Activated CD4-positive, alpha-beta memory T cell treated with anti-CD3 and anti-CD28 coated beads for 36 hours (primary cell): Measurements from ENCODE around the gene GRAMD1A. TPM values are rescaled to one million over a fixed set of nuclear protein-coding genes. Genes with fewer than 3 reads are reported as not detected.
"Not testable (repeated sequence)": the region's sequence is repeated elsewhere in the genome, so short reads cannot be mapped to it uniquely, and the experiment has no call there.

ENCODE experiments used
- CTCF ChIA-PET: fragments of 350-600 bp; sonication (Branson Sonifier 250); formaldehyde crosslinking; loops from one replicate; lab custom pipeline; 2021; ENCODE audit warnings: antibody characterized with exemption, inconsistent platforms; lab: Charles Lee
- POLR2A ChIA-PET: fragments of 350-600 bp; sonication (Branson Sonifier 250); formaldehyde crosslinking; loops from one replicate; lab custom pipeline; 2021; ENCODE audit warnings: antibody characterized with exemption; lab: Charles Lee
- DNase-seq: peaks from one replicate; pipeline ENCODE4 v3.0.0-alpha.2; 2020
- H3K27ac Mint-ChIP-seq: one replicate; pipeline ENCODE4 v1.8.0; 2021; ENCODE audit warnings: mixed read lengths
- H3K27me3 Mint-ChIP-seq: one replicate; pipeline ENCODE4 v1.8.0; 2021; ENCODE audit warnings: mixed read lengths
- H3K36me3 Mint-ChIP-seq: one replicate; pipeline ENCODE4 v1.8.0; 2021; ENCODE audit warnings: mixed read lengths
- H3K4me1 Mint-ChIP-seq: one replicate; pipeline ENCODE4 v1.8.0; 2021; ENCODE audit warnings: low read depth, mixed read lengths
- H3K4me3 Mint-ChIP-seq: one replicate; pipeline ENCODE4 v1.8.0; 2021; ENCODE audit warnings: mild to moderate bottlenecking, mixed read lengths
- H3K9me3 Mint-ChIP-seq: one replicate; pipeline ENCODE4 v1.8.0; 2021; ENCODE audit warnings: mixed read lengths
- intact Hi-C: fragments of 100-400 bp; cut with micrococcal nuclease; formaldehyde crosslinking; loops from one replicate; pipeline ENCODE4 v1.15.1; 2023
- total RNA-seq, 2 experiments: library from RNA; stranded (reverse); gene quantifications; one replicate each; pipeline ENCODE4 v1.2.3, GENCODE V29; 2021

Gene GRAMD1A
- total RNA-seq, 2 experiments from 2014 or later, result 204 to 223 TPM

DNA sequence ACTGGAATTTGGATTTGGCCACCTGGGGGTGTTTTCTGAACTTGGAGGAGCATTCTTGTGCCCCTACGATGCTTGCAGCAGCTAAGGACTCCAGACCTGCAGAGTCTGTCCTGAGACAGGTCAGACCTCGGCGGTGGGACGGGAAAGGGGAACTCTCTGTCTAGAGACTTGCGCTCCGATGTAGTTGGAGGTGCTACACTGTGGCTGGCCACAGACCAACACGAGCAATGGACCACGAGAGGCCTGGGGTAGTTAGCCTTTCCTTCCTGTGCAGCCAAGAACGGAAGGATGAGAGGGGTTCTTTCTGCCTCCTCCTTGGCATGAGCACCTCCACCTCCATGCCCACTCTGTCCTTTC lies 5.9 kb upstream of the GRAMD1A start:
- peaks cover 70% of the 10 kb centered on the region for H3K4me1 Mint-ChIP-seq
- H3K4me3 Mint-ChIP-seq, result no peak overlapping the region
- intact Hi-C loops, result loop anchor here (10.0 kb wide), 1 partner anchor 221 kb away; no protein-coding TSS in a partner anchor
- no peak for DNase-seq
- no peak overlapping the region for H3K27ac Mint-ChIP-seq
- POLR2A ChIA-PET, result no interaction called here
- H3K27me3 Mint-ChIP-seq, result no peaks in the 10 kb centered on the region
- H3K9me3 Mint-ChIP-seq, result peaks cover 3% of the 10 kb centered on the region
- H3K36me3 Mint-ChIP-seq, result peaks cover 9% of the 10 kb centered on the region
- CTCF ChIA-PET, result no interaction called here

DNA sequence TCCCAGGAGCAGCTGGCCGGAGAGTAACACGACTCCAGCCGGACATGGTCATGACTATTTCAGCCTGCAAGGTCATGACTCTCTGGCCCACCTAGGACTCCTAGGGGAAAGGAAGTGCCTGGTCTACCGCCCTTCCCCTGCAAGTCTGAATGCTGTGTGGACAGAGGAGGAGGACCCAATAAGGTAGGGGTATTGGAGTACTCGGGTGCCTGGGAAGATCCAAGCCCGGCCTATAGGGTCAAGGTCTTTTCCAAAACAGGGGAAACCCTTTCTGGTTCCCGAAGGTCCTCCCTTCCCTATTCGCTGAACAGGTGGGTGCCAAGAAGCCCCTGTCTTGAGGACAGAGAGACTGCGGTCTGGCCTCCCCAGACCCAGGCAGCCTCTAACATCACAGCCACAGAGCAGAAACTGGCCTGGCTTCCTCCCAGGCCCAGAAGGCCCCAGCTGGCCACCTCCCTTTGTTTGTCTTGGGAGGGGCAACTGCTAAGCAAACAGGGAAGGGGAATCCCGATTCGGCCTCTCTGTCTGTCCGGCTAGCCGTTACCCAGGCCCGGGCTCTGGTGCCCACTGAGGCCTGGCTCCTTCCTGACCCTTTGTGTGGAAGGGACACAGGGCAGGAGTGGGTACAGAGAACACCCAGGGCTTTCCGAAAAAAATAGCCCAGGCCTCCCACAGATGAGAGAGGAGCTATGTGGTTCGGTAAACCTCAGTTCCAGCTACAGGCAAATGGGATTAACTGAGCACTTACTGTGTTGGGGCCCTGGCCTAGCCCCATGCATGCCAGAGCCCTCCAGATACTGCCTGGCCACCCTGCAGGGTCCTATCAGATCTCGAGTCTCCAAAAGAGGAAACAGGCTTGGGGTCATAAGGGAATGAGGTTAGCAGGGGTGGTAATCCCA lies 5.2 kb upstream of the GRAMD1A start:
- POLR2A ChIA-PET, result no interaction called here
- H3K4me1 Mint-ChIP-seq, result peaks cover 66% of the 10 kb centered on the region
- no peaks in the 10 kb centered on the region for H3K27me3 Mint-ChIP-seq
- CTCF ChIA-PET, result interaction anchor here (1.2 kb wide), 1 partner anchor 18 kb away, joined by 6 read pairs; no protein-coding TSS in a partner anchor
- H3K4me3 Mint-ChIP-seq, result no peak overlapping the region
- no peak for DNase-seq
- intact Hi-C loops, result loop anchor here (10.0 kb wide), 1 partner anchor 220 kb away; no protein-coding TSS in a partner anchor
- H3K9me3 Mint-ChIP-seq, result peaks cover 3% of the 10 kb centered on the region
- peaks cover 9% of the 10 kb centered on the region for H3K36me3 Mint-ChIP-seq
- H3K27ac Mint-ChIP-seq, result no peak overlapping the region

DNA sequence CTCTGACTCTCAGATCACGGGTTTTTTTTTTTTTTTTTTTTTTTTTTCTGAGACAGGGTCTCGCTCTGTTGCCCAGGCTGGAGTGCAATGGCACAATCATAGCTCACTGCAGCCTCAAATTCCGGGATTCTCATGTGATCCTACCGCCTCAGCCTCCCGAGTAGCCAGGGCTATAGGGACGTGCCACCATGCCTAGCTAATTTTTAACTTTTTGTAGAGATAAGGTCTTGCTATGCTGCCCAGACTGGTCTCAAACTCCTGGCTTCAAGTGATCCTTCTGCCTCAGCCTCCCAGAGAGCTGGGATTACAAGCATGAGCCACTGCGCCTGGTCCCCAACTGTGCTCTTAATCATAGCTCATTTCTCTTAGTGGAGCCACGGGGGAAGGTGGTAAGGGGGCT lies 4.6 kb upstream of the GRAMD1A start:
- H3K27me3 Mint-ChIP-seq, result no peaks in the 10 kb centered on the region
- DNase-seq, result no peak
- ChIA-PET POLR2A (no interaction called here), CTCF (interaction anchor here (0.8 to 1.2 kb wide), 2 partner anchors 17 to 23 kb away, joined by 4 to 6 read pairs; no protein-coding TSS in a partner anchor)
- peaks cover 9% of the 10 kb centered on the region for H3K36me3 Mint-ChIP-seq
- no peak overlapping the region for H3K4me3 Mint-ChIP-seq
- no peak overlapping the region for H3K27ac Mint-ChIP-seq
- intact Hi-C loops, result loop anchor here (10.0 kb wide), 1 partner anchor 219 kb away; no protein-coding TSS in a partner anchor
- H3K9me3 Mint-ChIP-seq, result peaks cover 3% of the 10 kb centered on the region
- peaks cover 59% of the 10 kb centered on the region for H3K4me1 Mint-ChIP-seq

DNA sequence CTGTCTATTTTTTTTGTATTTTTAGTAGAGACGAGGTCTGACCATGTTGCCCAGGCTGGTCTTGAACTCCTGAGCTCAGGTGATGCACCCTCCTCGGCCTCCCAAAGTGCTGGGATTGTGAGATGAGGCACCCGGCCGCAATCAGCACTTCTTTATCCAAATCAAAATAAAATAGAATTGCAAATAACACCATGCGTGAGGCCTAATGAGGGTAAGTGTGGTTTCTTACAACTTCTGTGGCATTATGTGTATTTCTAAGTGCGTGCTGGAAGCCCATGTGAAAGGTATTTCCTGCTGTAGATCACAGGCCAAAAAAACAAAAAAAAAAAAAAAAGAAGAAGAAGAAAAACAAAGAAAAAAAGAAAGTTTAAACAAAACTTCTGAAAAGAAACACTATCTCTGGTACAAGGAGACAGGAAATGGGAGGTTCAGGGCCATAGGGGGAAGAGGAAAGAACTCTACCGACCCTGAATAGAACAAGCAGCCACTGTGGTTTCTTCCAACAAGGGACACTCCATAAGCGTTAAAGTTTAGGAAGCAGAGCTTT lies 3.0 kb upstream of the GRAMD1A start:
- POLR2A ChIA-PET, result interaction anchor here (5.4 kb wide), 1 partner anchor 7 kb away, joined by 65 read pairs; no protein-coding TSS in a partner anchor
- intact Hi-C loops, result loop anchor here (10.0 kb wide), 1 partner anchor 218 kb away; no protein-coding TSS in a partner anchor
- DNase-seq, result no peak
- no peaks in the 10 kb centered on the region for H3K27me3 Mint-ChIP-seq
- peaks cover 49% of the 10 kb centered on the region for H3K4me1 Mint-ChIP-seq
- H3K27ac Mint-ChIP-seq, result peak overlapping the region; percentile 92
- peak overlapping the region; percentile 60 for H3K4me3 Mint-ChIP-seq
- CTCF ChIA-PET, result no interaction called here
- no peaks in the 10 kb centered on the region for H3K9me3 Mint-ChIP-seq
- H3K36me3 Mint-ChIP-seq, result peaks cover 23% of the 10 kb centered on the region

DNA sequence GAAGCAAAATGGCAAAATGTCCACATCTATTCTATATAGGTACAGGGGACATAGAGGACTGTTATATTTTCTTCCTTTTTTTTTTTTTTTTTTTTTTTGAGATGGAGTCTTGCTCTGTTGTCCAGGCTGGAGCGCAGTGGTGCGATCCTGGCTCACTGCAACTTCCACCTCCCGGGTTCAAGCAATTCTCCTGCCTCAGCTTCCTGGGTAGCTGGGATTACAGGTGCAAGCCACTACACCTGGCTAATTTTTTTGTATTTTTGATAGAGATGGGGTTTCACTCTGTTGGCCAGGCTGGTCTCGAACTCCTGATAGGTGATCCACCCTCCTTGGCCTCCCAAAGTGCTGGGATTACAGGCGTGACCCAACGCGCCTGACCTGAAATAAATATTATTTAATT lies 1.9 kb upstream of the GRAMD1A start:
- peaks cover 34% of the 10 kb centered on the region for H3K36me3 Mint-ChIP-seq
- intact Hi-C loops, result loop anchor here (10.0 kb wide), 1 partner anchor 217 kb away; no protein-coding TSS in a partner anchor
- ChIA-PET POLR2A (interaction anchor here (3.6 to 5.4 kb wide), 2 partner anchors 8 to 13 kb away, joined by 17 to 65 read pairs; no protein-coding TSS in a partner anchor), CTCF (interaction anchor here (0.6 to 5.9 kb wide), 3 partner anchors 15 to 26 kb away, joined by 3 to 37 read pairs (median 4); no protein-coding TSS in a partner anchor)
- peaks cover 55% of the 10 kb centered on the region for H3K4me1 Mint-ChIP-seq
- not testable (repeated sequence) for DNase-seq, H3K27me3 Mint-ChIP-seq, H3K9me3 Mint-ChIP-seq
- peak overlapping the region; percentile 60 for H3K4me3 Mint-ChIP-seq
- H3K27ac Mint-ChIP-seq, result peak overlapping the region; percentile 97

DNA sequence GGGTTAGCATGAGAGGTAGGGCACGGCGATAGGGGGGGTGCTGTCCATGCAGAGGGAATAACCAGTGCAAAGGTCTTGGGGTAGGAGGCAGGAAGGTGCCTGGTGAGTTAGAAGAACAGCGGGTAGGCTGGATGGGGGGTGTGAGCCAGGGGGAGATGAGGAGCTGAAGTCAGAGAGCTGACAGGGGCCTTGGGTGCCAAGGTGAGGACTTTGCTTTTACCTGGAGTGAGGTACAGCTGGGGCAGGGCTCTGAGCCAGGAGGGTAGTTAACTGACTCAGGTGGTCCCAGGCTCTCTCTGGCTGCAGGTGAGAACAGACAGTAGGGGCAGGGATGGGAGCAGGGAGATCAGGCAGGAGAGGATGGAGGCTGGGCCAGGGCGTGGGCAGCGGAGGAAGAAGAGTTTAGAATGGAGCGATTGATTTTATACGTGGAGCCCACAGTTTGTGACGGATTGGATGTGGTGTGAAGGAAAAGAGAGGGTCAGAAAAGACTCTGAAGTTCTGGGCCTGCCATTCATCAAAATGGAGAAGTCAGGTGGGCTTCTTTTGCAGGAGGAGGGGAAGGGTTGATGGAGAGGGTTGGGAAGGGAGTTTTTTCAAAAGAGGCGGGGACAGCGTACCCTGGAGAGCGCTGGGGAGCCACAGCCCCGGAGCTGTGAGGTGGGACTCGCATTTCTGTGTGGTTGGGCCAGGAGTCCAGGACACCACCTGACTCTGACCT lies 1.2 kb upstream of the GRAMD1A start:
- no peaks in the 10 kb centered on the region for H3K27me3 Mint-ChIP-seq
- H3K9me3 Mint-ChIP-seq, result no peaks in the 10 kb centered on the region
- ChIA-PET POLR2A (interaction anchor here (3.2 to 5.4 kb wide), 3 partner anchors 9 to 14 kb away, joined by 17 to 65 read pairs (median 51); no protein-coding TSS in a partner anchor), CTCF (interaction anchor here (0.6 to 5.9 kb wide), 5 partner anchors 8 to 26 kb away, joined by 3 to 37 read pairs (median 5); no protein-coding TSS in a partner anchor)
- DNase-seq, result peak; percentile 36
- H3K27ac Mint-ChIP-seq, result peak overlapping the region; percentile 97
- peaks cover 60% of the 10 kb centered on the region for H3K4me1 Mint-ChIP-seq
- intact Hi-C loops, result loop anchor here (10.0 kb wide), 1 partner anchor 216 kb away; no protein-coding TSS in a partner anchor
- H3K4me3 Mint-ChIP-seq, result peak overlapping the region; percentile 100
- H3K36me3 Mint-ChIP-seq, result peaks cover 39% of the 10 kb centered on the region

DNA sequence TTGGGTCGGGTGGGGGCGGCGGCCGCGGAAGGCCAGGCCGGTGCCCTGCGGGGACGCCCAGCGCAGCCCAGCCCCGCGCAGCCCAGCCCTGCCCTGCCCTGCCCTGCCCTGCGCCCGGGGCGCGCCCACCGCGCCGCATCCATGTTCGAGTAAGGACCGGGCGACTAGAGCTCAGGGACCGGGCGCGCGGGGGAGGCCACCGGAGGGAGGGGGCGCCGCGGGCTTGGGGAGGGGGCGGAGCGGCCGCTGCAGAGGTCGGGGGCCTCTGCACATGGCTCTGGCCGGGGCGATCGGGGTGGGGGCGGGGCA lies 169 bp downstream of the GRAMD1A start:
- ChIA-PET CTCF (interaction anchor here (1.1 to 5.9 kb wide), 4 partner anchors 11 to 37 kb away, joined by 3 to 37 read pairs (median 14); no protein-coding TSS in a partner anchor), POLR2A (interaction anchor here (1.0 to 5.4 kb wide), 6 partner anchors 10 to 33 kb away, joined by 3 to 65 read pairs (median 11); no protein-coding TSS in a partner anchor)
- Mint-ChIP-seq H3K27me3 (no peaks in the 10 kb centered on the region), H3K4me3 (peak overlapping the region; percentile 100), H3K4me1 (peaks cover 68% of the 10 kb centered on the region), H3K36me3 (peaks cover 47% of the 10 kb centered on the region), H3K9me3 (no peaks in the 10 kb centered on the region), H3K27ac (no peak overlapping the region)
- no peak for DNase-seq
- intact Hi-C loops, result loop anchor here (5.0 kb wide), 1 partner anchor 268 kb away; the partner anchor contains the start of gene ZNF181

DNA sequence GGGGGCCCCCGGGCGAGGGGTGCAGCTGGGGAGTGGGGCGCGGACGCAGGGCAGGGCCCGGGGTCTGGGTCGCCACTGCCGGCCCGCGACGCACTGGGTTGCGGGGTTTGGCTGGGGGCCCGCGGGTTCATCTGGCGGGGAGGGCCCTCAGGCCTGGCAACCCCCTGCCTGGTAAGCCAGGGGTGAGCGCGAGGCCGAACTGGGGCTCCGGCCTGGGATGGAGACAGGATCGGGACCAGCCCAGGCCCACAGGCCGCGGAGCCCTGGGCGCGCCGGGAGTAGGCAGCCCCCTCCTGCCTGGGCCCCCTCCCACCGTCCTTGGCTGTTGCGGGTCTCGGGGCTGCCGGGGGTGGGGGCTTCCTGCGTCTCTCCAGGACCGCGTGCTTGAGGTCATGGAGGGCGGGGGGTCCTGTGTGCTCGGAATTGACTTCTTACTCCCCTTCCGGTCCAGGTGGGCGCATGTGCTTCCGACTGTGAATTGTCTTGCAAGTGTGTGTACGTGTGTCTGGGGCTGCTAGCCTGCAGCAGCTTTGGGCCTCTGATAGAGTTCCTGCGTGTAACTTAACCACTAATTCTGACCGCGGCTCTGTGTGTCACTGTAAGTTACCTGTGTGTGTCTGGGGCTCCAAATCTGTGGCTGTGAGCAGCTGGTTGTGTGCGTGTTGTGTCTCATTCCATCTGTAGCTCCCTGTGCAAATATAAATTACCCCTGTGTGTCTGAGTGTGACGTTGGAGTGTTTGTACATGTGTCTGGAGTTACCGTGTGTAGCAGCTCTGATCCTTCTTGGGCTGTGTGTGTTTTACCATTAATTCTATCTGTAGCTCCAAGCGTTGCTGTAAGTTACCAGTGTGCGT lies 751 bp downstream of the GRAMD1A start:
- ChIA-PET CTCF (interaction anchor here (0.8 to 5.9 kb wide), 8 partner anchors 12 to 288 kb away, joined by 3 to 37 read pairs (median 6); no protein-coding TSS in a partner anchor), POLR2A (interaction anchor here (0.6 to 5.4 kb wide), 10 partner anchors 11 to 322 kb away, joined by 3 to 65 read pairs (median 4); partner anchors contain the start of gene FXYD5)
- peaks cover 71% of the 10 kb centered on the region for H3K4me1 Mint-ChIP-seq
- peaks cover 51% of the 10 kb centered on the region for H3K36me3 Mint-ChIP-seq
- no peaks in the 10 kb centered on the region for H3K9me3 Mint-ChIP-seq
- DNase-seq, result peak; percentile 76
- intact Hi-C loops, result loop anchor here (1.0 to 5.0 kb wide), 2 partner anchors 11 to 269 kb away; partner anchors contain the start of gene ZNF181
- H3K27me3 Mint-ChIP-seq, result no peaks in the 10 kb centered on the region
- peak overlapping the region; percentile 100 for H3K4me3 Mint-ChIP-seq
- H3K27ac Mint-ChIP-seq, result peak overlapping the region; percentile 99

DNA sequence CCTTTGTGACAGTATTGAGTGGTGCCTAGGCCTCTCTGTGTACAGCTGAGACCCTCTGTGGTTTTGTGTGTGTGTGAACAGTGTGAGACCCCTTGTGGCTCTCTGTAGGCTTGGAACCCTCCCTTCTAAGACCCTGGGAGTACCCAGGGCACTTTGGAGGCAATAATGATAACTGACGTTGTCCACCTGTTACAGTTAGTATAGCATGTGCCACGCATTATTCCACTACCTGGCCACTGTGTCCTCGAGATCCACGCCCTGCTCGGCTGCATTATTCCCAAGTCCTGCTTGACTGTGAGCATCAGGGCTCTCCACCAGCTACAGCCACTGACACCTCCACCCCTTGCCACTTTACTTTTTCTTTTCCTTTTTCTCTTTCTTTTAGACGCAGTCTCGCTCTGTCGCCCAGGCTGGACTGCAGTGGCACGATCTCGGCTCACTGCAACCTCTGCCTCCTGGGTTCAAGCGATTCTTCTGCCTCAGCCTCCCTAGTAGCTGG lies 2.0 kb downstream of the GRAMD1A start:
- Mint-ChIP-seq H3K4me1 (peaks cover 67% of the 10 kb centered on the region), H3K4me3 (peak overlapping the region; percentile 100), H3K27me3 (no peaks in the 10 kb centered on the region), H3K36me3 (peaks cover 56% of the 10 kb centered on the region), H3K9me3 (no peaks in the 10 kb centered on the region), H3K27ac (peak overlapping the region; percentile 99)
- DNase-seq, result no peak
- ChIA-PET POLR2A (interaction anchor here (1.1 to 5.4 kb wide), 5 partner anchors 10 to 26 kb away, joined by 3 to 65 read pairs (median 17); no protein-coding TSS in a partner anchor), CTCF (interaction anchor here (2.5 to 5.9 kb wide), 3 partner anchors 11 to 29 kb away, joined by 8 to 37 read pairs (median 15); no protein-coding TSS in a partner anchor)
- intact Hi-C loops, result loop anchor here (5.0 kb wide), 1 partner anchor 270 kb away; the partner anchor contains the start of gene ZNF181
